ENCODE results near the gene CD276. TPM values are rescaled to one million over a fixed set of nuclear protein-coding genes. Genes with fewer than 3 reads are reported as not detected.

CD276 gene
- total RNA-seq, 1 experiment from 2014 or later: 133 TPM

DNA sequence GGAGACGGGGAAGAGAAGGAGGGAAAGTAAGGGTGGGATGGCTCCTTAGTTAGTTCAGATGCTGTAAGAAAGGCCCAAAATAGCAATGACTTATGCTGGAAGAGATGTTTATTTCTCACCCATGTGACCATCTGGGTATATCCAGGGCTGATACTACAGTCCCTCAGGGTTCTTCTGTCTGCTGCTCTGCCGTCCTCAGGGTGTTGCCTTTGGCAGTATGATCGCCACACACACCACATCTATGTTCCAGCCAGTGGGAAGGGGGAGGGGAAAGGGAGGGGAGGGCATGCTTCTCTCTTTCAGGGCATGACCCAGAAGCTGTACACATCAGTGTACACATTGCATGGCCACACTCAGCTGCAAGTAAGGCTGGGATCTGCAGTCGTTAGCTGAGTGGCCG is 10.2 kb downstream of the CD276 start:
- Histone ChIP-seq H3K4me2 (ENCODE audit: insufficient read depth, insufficient read length, low read length) (no peak overlapping the region), H3K27ac (ENCODE audit: insufficient read length, low read depth, low read length) (no peak overlapping the region), H3K27me3 (ENCODE audit: insufficient read depth, low read length) (no peaks in the 10 kb centered on the region), H3K23me2 (ENCODE audit: insufficient read length, low read depth, low read length, poor library complexity, severe bottlenecking) (no peaks in the 10 kb centered on the region), H2BK5ac (ENCODE audit: insufficient read length, low read length) (no peak overlapping the region), H3K79me2 (ENCODE audit: insufficient read depth, low read length) (peaks cover 16% of the 10 kb centered on the region; the same call in 1 of the 2 replicates), H4K91ac (ENCODE audit: insufficient read length, low read depth, low read length) (no peak overlapping the region), H2AK5ac (ENCODE audit: insufficient read length, low read length) (no peak overlapping the region), H4K5ac (ENCODE audit: insufficient read length, low read depth, low read length) (no peak overlapping the region), H3K4ac (ENCODE audit: low read depth, low read length) (no peak overlapping the region), H3K79me1 (ENCODE audit: insufficient read depth, low read depth, low read length, poor library complexity, severe bottlenecking) (peaks cover 11% of the 10 kb centered on the region), H3K14ac (ENCODE audit: insufficient read depth, low read length) (no peak overlapping the region), H4K8ac (replicated peaks; ENCODE audit: insufficient read length, low read depth, low read length) (no peak overlapping the region), H3K4me1 (ENCODE audit: insufficient read depth, low read length) (peaks cover 7% of the 10 kb centered on the region; the same call in 1 of the 2 replicates), H2AFZ (ENCODE audit: low read length) (no peak overlapping the region), H3T11ph (ENCODE audit: low read length) (no peak overlapping the region), H3K56ac (ENCODE audit: insufficient read length, low read depth, low read length) (no peak overlapping the region), H4K20me1 (ENCODE audit: control insufficient read depth, insufficient read depth, insufficient read length) (no peaks in the 10 kb centered on the region), H2BK120ac (ENCODE audit: low read depth, low read length, poor library complexity, severe bottlenecking) (no peak overlapping the region), H3K9me3 (ENCODE audit: control insufficient read depth, low read depth, low read length) (no peaks in the 10 kb centered on the region), H2BK20ac (ENCODE audit: low read depth, low read length, poor library complexity, severe bottlenecking) (no peak overlapping the region), H2BK12ac (ENCODE audit: insufficient read length, low read depth, low read length) (no peak overlapping the region), H3K23ac (ENCODE audit: insufficient read length, low read depth, low read length) (no peak overlapping the region), H2BK15ac (ENCODE audit: low read depth, low read length) (no peak overlapping the region), H3K18ac (ENCODE audit: insufficient read length, low read depth, low read length) (no peak overlapping the region), H3K9ac (ENCODE audit: extremely low read depth, insufficient read length, low read length) (no peak overlapping the region)
- no peak for DNase-seq
- Mint-ChIP-seq H3K9me3 (no peaks in the 10 kb centered on the region), H3K4me3 (no peak overlapping the region), H3K4me1 (peaks cover 34 to 35% of the 10 kb centered on the region in 2 experiments), H3K27me3 (ENCODE audit: low read depth) (no peaks in the 10 kb centered on the region), H3K27ac (peak overlapping the region in 1 of 3 experiments; percentile 33; a peak in 2 of 7 replicates), H3K36me3 (ENCODE audit: insufficient read depth in 1 of 3, low read depth in 3 of 3) (peaks cover 2 to 10% (median 7%) of the 10 kb centered on the region in 3 experiments; a peak in 6 of 7 replicates)
- TF ChIP-seq, protein P1, sequence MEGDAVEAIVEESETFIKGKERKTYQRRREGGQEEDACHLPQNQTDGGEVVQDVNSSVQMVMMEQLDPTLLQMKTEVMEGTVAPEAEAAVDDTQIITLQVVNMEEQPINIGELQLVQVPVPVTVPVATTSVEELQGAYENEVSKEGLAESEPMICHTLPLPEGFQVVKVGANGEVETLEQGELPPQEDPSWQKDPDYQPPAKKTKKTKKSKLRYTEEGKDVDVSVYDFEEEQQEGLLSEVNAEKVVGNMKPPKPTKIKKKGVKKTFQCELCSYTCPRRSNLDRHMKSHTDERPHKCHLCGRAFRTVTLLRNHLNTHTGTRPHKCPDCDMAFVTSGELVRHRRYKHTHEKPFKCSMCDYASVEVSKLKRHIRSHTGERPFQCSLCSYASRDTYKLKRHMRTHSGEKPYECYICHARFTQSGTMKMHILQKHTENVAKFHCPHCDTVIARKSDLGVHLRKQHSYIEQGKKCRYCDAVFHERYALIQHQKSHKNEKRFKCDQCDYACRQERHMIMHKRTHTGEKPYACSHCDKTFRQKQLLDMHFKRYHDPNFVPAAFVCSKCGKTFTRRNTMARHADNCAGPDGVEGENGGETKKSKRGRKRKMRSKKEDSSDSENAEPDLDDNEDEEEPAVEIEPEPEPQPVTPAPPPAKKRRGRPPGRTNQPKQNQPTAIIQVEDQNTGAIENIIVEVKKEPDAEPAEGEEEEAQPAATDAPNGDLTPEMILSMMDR (conservative IDR thresholded peaks at IDR 0.05): no peak
- WGBS (ENCODE audit: extremely low coverage, insufficient read length, low lambda C conversion rate): no CpG with 5 or more reads among the region's 5 CpGs
